Measurements from ENCODE around the gene KIF5A.

Gene KIF5A

DNA sequence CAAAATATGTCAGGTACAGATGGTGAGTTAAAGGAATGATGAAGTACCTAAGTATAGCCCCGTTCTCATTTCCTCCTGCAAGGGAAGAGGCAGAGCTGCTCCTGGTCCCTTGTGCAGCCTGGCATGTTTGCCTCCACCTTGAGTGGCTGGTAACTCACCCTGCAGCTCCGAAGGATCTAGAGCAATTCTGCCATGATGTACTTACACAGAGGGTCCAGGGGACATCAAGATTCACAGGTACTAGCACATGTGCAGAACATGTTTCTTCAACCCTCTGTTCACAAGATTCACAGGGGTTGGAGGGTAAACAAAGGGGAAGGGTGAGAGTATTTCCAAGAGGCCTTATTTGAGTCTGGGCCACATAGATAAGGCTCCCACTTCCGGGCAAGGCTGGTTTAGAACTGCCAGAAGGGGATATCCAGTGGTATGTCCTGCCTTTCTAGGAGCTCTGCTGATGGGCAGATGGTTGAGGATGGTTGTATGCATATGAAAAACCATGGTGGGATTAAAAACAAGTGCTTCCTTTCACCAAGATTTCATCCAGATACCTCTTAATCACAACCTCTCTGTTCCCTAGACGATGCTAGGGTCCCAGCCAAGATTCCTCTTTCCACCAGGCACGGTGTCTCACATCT, 10.6 kb upstream of the KIF5A start:
- no peak overlapping the region for H3K4me3 ChIP-seq (ENCODE audit: low read depth, low read length)
- TF ChIP-seq, protein P1, sequence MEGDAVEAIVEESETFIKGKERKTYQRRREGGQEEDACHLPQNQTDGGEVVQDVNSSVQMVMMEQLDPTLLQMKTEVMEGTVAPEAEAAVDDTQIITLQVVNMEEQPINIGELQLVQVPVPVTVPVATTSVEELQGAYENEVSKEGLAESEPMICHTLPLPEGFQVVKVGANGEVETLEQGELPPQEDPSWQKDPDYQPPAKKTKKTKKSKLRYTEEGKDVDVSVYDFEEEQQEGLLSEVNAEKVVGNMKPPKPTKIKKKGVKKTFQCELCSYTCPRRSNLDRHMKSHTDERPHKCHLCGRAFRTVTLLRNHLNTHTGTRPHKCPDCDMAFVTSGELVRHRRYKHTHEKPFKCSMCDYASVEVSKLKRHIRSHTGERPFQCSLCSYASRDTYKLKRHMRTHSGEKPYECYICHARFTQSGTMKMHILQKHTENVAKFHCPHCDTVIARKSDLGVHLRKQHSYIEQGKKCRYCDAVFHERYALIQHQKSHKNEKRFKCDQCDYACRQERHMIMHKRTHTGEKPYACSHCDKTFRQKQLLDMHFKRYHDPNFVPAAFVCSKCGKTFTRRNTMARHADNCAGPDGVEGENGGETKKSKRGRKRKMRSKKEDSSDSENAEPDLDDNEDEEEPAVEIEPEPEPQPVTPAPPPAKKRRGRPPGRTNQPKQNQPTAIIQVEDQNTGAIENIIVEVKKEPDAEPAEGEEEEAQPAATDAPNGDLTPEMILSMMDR (IDR thresholded peaks at IDR 0.05; ENCODE audit: borderline replicate concordance, insufficient read depth, low read depth, low read length) = no peak

DNA sequence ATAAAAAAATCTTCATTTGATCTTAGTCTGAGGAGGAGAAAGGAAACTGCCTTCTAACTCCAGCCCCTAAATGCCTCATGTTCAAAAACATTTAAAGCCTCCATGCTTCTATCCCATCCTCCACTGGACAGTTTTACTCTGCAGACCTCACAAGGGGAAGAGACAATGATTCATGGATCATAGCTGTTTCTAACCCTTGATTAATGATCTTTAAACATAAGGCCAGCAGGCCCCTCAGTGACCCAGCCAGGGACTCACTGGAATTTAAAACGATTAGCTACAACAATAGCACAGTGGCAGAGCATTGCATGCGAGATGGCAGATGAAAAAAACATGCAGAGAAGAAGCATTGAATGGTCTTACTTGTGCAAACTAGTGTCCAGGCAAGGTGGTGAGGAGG, 8.8 kb upstream of the KIF5A start:
- H3K4me3 ChIP-seq (ENCODE audit: low read depth, low read length) = no peak overlapping the region
- TF ChIP-seq, protein P1 (IDR thresholded peaks at IDR 0.05; ENCODE audit: borderline replicate concordance, insufficient read depth, low read depth, low read length) = no peak

DNA sequence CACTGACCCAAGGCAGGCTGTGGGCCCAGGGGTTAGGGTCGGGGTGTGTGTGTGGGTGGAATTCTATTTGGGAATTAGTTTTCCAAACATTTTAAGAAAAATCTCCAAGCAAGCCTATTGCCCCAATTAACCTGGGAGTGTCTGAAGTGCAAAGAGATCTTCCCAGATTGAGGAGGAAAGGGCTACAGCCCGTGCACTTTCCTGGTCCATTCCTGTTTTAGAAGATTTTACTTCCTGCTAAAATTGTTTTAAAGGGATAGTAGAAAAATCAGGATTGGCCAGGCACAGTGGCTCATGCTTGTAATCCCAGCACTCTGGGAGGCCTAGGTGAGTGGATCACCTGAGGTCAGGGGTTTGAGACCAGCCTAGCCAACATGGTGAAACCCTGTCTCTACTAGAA, 8.1 kb upstream of the KIF5A start:
- TF ChIP-seq, protein P1 (IDR thresholded peaks at IDR 0.05; ENCODE audit: borderline replicate concordance, insufficient read depth, low read depth, low read length) = no peak
- H3K4me3 ChIP-seq (ENCODE audit: low read depth, low read length) = no peak overlapping the region

DNA sequence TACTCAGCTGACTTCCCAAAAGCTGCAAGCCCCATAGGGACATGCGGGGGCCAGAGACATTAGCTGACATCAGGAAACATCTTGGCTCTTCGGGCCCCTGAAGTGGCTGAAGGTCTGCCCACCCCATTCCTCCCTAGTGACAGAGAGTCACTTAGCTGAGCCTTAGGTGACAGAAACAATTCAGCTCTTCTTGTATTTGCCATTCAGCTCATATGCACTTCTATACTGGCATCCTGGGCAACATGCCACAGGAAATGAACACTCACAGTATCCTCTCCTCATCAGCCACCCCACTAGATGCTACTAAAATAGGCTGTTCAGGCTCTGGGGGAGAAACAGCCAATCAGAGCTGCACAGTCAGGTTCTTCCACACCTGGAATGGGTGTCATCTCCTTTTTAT, 6.3 kb upstream of the KIF5A start:
- no peak overlapping the region for H3K4me3 ChIP-seq (ENCODE audit: low read depth, low read length)
- TF ChIP-seq, protein P1 (IDR thresholded peaks at IDR 0.05; ENCODE audit: borderline replicate concordance, insufficient read depth, low read depth, low read length) = no peak

DNA sequence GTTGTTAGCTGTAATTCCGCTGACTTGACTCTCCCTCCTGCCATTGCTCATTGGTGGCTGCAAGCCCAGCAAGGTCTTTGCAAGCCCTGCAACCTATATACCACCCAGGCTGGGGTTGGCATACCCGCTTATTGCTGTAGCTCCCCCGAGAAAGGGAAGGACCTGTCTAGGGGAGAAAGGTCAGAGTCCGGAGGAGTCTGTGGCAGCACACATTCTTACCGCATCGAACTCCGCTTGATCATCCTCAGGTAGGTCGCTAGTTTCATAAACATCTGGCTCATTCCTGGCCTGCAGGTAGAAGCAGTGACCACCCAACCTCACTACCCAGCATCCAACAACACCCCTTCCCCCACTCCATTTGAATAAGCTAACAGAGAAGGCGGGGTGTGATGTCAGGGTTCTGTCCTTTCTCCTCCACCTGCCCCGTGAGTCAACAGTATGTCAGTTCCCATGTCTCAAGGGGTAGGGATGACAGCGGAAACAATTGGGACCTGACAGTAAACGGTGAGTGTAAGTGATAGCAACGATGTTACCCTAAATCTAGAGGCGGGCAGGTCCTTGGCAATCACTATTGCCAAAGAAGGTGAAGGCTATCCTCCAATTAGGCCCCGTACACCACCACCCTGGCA, 3.9 kb upstream of the KIF5A start:
- H3K4me3 ChIP-seq (ENCODE audit: low read depth, low read length) = peak overlapping the region; percentile 90
- TF ChIP-seq, protein P1 (IDR thresholded peaks at IDR 0.05; ENCODE audit: borderline replicate concordance, insufficient read depth, low read depth, low read length) = no peak

DNA sequence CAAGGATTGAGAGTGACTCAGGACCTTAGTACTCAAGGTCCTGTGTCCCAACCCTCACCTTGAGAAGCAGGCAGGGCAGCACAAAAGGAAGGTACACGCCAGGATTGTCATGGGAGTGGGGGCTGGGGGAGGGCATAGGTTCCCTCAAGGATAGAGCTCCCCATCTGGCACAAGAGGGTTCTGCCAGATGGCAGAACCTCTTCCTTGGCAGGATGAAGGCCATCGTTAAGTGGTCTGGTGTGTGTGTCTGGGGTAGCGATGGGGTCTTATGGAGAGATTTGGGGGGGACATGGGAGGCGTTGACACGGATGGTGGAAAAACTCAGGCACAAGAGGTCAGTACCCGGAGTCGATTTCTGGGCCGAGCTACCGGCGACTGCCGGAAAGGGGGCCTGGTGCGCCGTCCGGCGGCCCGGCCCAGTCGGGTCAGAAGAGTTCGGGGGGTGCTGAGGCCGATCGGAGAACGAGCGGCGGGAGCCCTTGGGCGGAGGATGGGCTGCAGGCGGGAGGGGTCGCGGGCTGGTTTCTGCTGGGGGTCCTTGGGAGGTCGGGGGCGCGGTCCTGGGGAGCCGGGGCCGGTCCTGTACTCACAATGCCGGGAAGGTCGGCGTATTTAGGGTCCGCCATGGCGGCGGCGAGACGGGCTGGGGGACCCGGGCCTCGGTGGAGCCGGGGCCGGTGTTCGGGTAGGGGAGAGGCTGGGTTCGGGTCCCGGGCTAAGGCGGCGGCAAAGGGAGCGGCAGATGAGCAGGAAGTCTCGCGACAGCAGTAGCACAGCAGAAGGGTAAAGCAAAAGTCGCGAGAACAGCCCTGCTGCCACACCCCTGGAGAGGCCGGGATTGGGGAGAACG, 3.2 kb upstream of the KIF5A start, which contains the start of gene DCTN2:
DCTN2 (minus strand) TSS at position 755 of the 850 bp plus-strand sequence; CDS start at position 626, 129 bp downstream.
- H3K4me3 ChIP-seq (ENCODE audit: low read depth, low read length) = peak within 1 kb of the TSS; percentile 90
- TF ChIP-seq, protein P1 (IDR thresholded peaks at IDR 0.05; ENCODE audit: borderline replicate concordance, insufficient read depth, low read depth, low read length) = peak; percentile 35; the same call in 1 of the 2 replicates
